HEK293 (cell line): ENCODE results near the gene ZNF611.
A peak's percentile ranks its signal among the peaks of the same experiment; 100 is the strongest.

Source experiments
- EGR2 ChIP-seq: fragments of 450-650 bp; formaldehyde crosslinking; IDR thresholded peaks from 2 replicates; pipeline ENCODE4 v1.5.1; 2016; ENCODE audit warnings: low read depth, missing biosample characterization, missing genetic modification characterization
- GLI4 ChIP-seq: fragments of 450-650 bp; formaldehyde crosslinking; IDR thresholded peaks from 2 replicates; pipeline ENCODE4 v1.5.1; 2016; ENCODE audit warnings: missing biosample characterization, missing genetic modification characterization
- KLF1 ChIP-seq: fragments of 450-650 bp; formaldehyde crosslinking; IDR thresholded peaks from 2 replicates; pipeline ENCODE4 v1.5.1; 2016; ENCODE audit warnings: missing biosample characterization, missing genetic modification characterization
- MEIS1 ChIP-seq: sonication (generic); formaldehyde crosslinking; IDR thresholded peaks from 2 replicates; pipeline ENCODE4 v1.8.1; 2022; ENCODE audit warnings: missing genetic modification reagents, mild to moderate bottlenecking, borderline replicate concordance
- ZFP69B ChIP-seq: fragments of 450-650 bp; formaldehyde crosslinking; IDR thresholded peaks from 2 replicates; pipeline ENCODE4 v1.5.1; 2016; ENCODE audit warnings: missing biosample characterization, missing genetic modification characterization
- ZNF169 ChIP-seq: fragments of 450-650 bp; formaldehyde crosslinking; IDR thresholded peaks from 2 replicates; pipeline ENCODE4 v1.5.1; 2016; ENCODE audit warnings: missing biosample characterization, missing genetic modification characterization
- ZNF214 ChIP-seq: fragments of 450-650 bp; formaldehyde crosslinking; IDR thresholded peaks from 2 replicates; pipeline ENCODE4 v1.5.1; 2017; ENCODE audit warnings: missing biosample characterization, mild to moderate bottlenecking, missing genetic modification characterization, borderline replicate concordance
- ZNF274 ChIP-seq, 2 experiments: fragments of 200-500 bp in 1 of 2; fragments of 450-650 bp in 1 of 2; sonication (Bioruptor generic) in 1 of 2; formaldehyde crosslinking in 1 of 2; IDR thresholded peaks; 2 replicates each; pipeline versions ENCODE4 v1.5.1 to v1.6.1; 2014 to 2016; ENCODE audit warnings: borderline replicate concordance in 1 of 2, inconsistent platforms in 1 of 2, low read length in 1 of 2, missing biosample characterization in 1 of 2, missing genetic modification characterization in 1 of 2
- ZNF791 ChIP-seq: fragments of 450-650 bp; formaldehyde crosslinking; IDR thresholded peaks from 2 replicates; pipeline ENCODE4 v1.5.1; 2016; ENCODE audit warnings: missing biosample characterization, missing genetic modification characterization
- ZNF837 ChIP-seq: fragments of 450-650 bp; formaldehyde crosslinking; IDR thresholded peaks from 2 replicates; pipeline ENCODE4 v1.5.1; 2016; ENCODE audit warnings: missing biosample characterization, missing genetic modification characterization
- TF ChIP-seq, protein P1 (sequence below): fragments of 450-650 bp; formaldehyde crosslinking; IDR thresholded peaks from 2 replicates; pipeline ENCODE4 v1.5.1; 2016; ENCODE audit warnings: missing biosample characterization, missing genetic modification characterization
- TF ChIP-seq, protein P2 (sequence below): fragments of 450-650 bp; formaldehyde crosslinking; IDR thresholded peaks from 2 replicates; pipeline ENCODE4 v1.5.1; 2016; ENCODE audit warnings: missing biosample characterization, missing genetic modification characterization
- TF ChIP-seq, protein P3 (sequence below): fragments of 450-650 bp; formaldehyde crosslinking; IDR thresholded peaks from 2 replicates; pipeline ENCODE4 v1.5.1; 2016; ENCODE audit warnings: missing biosample characterization, missing genetic modification characterization
- TF ChIP-seq, protein P4 (sequence below): fragments of 450-650 bp; formaldehyde crosslinking; IDR thresholded peaks from 2 replicates; pipeline ENCODE4 v1.5.1; 2016; ENCODE audit warnings: missing biosample characterization, missing genetic modification characterization
- TF ChIP-seq, protein P5 (sequence below): fragments of 450-650 bp; formaldehyde crosslinking; IDR thresholded peaks from 2 replicates; pipeline ENCODE4 v1.5.1; 2016; ENCODE audit warnings: missing biosample characterization, missing genetic modification characterization
- TF ChIP-seq, protein P6 (sequence below): fragments of 450-650 bp; formaldehyde crosslinking; IDR thresholded peaks from 2 replicates; pipeline ENCODE4 v1.5.1; 2016; ENCODE audit warnings: missing biosample characterization, missing genetic modification characterization
- TF ChIP-seq, protein P7 (sequence below): fragments of 450-650 bp; formaldehyde crosslinking; IDR thresholded peaks from 2 replicates; pipeline ENCODE4 v1.5.1; 2016; ENCODE audit warnings: missing biosample characterization, missing genetic modification characterization
- TF ChIP-seq, protein P8 (sequence below): fragments of 450-650 bp; formaldehyde crosslinking; IDR thresholded peaks from 2 replicates; pipeline ENCODE4 v1.5.1; 2016; ENCODE audit warnings: missing biosample characterization, missing genetic modification characterization, low read depth

The ZNF611 gene

DNA sequence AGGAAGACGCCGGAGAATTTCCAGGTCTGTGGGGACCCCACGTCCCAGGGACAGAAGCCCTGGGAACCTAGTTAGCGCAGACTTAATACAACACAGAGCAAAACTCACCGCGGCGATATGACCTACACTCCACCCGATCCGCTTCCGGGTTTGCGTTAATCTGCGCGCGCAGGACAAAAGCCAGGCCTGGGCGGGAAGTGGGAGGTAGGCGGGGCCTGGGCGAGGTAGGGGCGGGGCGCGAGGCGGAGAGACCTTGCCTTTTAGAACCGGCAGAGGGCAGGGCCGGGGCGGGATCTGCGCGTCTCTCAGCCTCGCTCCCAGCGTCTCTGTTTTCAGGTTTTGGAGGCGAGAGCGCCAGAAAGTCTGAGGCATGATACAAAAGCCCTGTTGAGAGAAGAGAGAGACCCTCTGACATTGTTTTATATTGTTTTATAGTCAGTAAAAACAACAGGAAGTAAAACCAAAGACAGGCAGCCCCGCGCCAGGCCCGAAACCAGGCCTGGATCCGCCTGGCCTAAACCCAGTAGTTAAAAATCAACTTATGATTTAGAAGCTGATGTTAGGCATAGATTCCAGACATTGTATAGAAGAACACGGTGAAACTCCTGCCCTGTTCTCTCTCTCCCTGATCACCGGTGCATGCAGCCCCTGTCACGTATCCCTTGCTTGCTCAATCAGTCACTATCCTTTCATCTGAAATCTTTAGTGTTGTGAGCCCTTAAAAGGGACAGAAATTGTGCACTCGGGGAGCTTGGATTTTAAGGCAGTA lies at the start of gene ZNF611 (continued):
- TF ChIP-seq ZFP69B (tag by site-specific recombination) (no peak), MEIS1 (CRISPR knock-in tag) (no peak), ZNF169 (tag by site-specific recombination) (no peak), ZNF214 (no peak), GLI4 (tag by site-specific recombination) (no peak), ZNF274 (IDR thresholded peaks at IDR 0.05; ENCODE audit: low read length) (no peak), ZNF274 (tag by site-specific recombination; IDR thresholded peaks at IDR 0.05; ENCODE audit: borderline replicate concordance) (no peak), ZNF791 (tag by site-specific recombination) (no peak), KLF1 (peak; percentile 43; the same call in 1 of the 2 replicates), ZNF837 (no peak), EGR2 (tag by site-specific recombination) (peak; percentile 51; the same call in 1 of the 2 replicates)
- TF ChIP-seq, protein P1, sequence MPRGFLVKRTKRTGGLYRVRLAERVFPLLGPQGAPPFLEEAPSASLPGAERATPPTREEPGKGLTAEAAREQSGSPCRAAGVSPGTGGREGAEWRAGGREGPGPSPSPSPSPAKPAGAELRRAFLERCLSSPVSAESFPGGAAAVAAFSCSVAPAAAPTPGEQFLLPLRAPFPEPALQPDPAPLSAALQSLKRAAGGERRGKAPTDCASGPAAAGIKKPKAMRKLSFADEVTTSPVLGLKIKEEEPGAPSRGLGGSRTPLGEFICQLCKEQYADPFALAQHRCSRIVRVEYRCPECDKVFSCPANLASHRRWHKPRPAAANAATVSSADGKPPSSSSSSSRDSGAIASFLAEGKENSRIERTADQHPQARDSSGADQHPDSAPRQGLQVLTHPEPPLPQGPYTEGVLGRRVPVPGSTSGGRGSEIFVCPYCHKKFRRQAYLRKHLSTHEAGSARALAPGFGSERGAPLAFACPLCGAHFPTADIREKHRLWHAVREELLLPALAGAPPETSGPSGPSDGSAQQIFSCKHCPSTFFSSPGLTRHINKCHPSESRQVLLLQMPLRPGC (tag by site-specific recombination): no peak
- TF ChIP-seq, protein P2, sequence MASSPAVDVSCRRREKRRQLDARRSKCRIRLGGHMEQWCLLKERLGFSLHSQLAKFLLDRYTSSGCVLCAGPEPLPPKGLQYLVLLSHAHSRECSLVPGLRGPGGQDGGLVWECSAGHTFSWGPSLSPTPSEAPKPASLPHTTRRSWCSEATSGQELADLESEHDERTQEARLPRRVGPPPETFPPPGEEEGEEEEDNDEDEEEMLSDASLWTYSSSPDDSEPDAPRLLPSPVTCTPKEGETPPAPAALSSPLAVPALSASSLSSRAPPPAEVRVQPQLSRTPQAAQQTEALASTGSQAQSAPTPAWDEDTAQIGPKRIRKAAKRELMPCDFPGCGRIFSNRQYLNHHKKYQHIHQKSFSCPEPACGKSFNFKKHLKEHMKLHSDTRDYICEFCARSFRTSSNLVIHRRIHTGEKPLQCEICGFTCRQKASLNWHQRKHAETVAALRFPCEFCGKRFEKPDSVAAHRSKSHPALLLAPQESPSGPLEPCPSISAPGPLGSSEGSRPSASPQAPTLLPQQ (tag by site-specific recombination): no peak
- TF ChIP-seq, protein P3, sequence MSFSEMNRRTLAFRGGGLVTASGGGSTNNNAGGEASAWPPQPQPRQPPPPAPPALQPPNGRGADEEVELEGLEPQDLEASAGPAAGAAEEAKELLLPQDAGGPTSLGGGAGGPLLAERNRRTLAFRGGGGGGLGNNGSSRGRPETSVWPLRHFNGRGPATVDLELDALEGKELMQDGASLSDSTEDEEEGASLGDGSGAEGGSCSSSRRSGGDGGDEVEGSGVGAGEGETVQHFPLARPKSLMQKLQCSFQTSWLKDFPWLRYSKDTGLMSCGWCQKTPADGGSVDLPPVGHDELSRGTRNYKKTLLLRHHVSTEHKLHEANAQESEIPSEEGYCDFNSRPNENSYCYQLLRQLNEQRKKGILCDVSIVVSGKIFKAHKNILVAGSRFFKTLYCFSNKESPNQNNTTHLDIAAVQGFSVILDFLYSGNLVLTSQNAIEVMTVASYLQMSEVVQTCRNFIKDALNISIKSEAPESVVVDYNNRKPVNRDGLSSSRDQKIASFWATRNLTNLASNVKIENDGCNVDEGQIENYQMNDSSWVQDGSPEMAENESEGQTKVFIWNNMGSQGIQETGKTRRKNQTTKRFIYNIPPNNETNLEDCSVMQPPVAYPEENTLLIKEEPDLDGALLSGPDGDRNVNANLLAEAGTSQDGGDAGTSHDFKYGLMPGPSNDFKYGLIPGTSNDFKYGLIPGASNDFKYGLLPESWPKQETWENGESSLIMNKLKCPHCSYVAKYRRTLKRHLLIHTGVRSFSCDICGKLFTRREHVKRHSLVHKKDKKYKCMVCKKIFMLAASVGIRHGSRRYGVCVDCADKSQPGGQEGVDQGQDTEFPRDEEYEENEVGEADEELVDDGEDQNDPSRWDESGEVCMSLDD (tag by site-specific recombination): no peak
- TF ChIP-seq, protein P4, sequence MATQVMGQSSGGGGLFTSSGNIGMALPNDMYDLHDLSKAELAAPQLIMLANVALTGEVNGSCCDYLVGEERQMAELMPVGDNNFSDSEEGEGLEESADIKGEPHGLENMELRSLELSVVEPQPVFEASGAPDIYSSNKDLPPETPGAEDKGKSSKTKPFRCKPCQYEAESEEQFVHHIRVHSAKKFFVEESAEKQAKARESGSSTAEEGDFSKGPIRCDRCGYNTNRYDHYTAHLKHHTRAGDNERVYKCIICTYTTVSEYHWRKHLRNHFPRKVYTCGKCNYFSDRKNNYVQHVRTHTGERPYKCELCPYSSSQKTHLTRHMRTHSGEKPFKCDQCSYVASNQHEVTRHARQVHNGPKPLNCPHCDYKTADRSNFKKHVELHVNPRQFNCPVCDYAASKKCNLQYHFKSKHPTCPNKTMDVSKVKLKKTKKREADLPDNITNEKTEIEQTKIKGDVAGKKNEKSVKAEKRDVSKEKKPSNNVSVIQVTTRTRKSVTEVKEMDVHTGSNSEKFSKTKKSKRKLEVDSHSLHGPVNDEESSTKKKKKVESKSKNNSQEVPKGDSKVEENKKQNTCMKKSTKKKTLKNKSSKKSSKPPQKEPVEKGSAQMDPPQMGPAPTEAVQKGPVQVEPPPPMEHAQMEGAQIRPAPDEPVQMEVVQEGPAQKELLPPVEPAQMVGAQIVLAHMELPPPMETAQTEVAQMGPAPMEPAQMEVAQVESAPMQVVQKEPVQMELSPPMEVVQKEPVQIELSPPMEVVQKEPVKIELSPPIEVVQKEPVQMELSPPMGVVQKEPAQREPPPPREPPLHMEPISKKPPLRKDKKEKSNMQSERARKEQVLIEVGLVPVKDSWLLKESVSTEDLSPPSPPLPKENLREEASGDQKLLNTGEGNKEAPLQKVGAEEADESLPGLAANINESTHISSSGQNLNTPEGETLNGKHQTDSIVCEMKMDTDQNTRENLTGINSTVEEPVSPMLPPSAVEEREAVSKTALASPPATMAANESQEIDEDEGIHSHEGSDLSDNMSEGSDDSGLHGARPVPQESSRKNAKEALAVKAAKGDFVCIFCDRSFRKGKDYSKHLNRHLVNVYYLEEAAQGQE (tag by site-specific recombination): no peak
- TF ChIP-seq, protein P5, sequence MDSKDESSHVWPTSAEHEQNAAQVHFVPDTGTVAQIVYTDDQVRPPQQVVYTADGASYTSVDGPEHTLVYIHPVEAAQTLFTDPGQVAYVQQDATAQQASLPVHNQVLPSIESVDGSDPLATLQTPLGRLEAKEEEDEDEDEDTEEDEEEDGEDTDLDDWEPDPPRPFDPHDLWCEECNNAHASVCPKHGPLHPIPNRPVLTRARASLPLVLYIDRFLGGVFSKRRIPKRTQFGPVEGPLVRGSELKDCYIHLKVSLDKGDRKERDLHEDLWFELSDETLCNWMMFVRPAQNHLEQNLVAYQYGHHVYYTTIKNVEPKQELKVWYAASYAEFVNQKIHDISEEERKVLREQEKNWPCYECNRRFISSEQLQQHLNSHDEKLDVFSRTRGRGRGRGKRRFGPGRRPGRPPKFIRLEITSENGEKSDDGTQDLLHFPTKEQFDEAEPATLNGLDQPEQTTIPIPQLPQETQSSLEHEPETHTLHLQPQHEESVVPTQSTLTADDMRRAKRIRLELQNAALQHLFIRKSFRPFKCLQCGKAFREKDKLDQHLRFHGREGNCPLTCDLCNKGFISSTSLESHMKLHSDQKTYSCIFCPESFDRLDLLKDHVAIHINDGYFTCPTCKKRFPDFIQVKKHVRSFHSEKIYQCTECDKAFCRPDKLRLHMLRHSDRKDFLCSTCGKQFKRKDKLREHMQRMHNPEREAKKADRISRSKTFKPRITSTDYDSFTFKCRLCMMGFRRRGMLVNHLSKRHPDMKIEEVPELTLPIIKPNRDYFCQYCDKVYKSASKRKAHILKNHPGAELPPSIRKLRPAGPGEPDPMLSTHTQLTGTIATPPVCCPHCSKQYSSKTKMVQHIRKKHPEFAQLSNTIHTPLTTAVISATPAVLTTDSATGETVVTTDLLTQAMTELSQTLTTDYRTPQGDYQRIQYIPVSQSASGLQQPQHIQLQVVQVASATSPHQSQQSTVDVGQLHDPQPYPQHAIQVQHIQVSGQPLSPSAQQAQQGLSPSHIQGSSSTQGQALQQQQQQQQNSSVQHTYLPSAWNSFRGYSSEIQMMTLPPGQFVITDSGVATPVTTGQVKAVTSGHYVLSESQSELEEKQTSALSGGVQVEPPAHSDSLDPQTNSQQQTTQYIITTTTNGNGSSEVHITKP (tag by site-specific recombination): no peak
- TF ChIP-seq, protein P6, sequence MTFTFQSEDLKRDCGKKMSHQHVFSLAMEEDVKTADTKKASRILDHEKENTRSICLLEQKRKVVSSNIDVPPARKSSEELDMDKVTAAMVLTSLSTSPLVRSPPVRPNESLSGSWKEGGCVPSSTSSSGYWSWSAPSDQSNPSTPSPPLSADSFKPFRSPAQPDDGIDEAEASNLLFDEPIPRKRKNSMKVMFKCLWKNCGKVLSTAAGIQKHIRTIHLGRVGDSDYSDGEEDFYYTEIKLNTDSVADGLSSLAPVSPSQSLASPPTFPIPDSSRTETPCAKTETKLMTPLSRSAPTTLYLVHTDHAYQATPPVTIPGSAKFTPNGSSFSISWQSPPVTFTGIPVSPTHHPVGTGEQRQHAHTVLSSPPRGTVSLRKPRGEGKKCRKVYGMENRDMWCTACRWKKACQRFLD (tag by site-specific recombination): no peak
- TF ChIP-seq, protein P7, sequence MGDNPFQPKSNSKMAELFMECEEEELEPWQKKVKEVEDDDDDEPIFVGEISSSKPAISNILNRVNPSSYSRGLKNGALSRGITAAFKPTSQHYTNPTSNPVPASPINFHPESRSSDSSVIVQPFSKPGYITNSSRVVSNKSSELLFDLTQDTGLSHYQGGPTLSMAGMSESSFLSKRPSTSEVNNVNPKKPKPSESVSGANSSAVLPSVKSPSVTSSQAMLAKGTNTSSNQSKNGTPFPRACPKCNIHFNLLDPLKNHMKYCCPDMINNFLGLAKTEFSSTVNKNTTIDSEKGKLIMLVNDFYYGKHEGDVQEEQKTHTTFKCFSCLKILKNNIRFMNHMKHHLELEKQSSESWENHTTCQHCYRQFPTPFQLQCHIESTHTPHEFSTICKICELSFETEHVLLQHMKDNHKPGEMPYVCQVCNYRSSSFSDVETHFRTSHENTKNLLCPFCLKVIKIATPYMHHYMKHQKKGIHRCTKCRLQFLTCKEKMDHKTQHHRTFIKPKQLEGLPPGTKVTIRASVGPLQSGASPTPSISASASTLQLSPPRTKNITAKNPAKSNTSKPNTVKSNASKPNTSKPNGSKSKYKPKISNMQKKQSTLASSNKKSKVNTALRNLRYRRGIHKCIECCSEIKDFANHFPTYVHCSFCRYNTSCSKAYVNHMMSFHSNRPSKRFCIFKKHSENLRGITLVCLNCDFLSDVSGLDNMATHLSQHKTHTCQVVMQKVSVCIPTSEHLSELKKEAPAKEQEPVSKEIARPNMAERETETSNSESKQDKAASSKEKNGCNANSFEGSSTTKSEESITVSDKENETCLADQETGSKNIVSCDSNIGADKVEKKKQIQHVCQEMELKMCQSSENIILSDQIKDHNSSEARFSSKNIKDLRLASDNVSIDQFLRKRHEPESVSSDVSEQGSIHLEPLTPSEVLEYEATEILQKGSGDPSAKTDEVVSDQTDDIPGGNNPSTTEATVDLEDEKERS (tag by site-specific recombination): no peak
- TF ChIP-seq, protein P8, sequence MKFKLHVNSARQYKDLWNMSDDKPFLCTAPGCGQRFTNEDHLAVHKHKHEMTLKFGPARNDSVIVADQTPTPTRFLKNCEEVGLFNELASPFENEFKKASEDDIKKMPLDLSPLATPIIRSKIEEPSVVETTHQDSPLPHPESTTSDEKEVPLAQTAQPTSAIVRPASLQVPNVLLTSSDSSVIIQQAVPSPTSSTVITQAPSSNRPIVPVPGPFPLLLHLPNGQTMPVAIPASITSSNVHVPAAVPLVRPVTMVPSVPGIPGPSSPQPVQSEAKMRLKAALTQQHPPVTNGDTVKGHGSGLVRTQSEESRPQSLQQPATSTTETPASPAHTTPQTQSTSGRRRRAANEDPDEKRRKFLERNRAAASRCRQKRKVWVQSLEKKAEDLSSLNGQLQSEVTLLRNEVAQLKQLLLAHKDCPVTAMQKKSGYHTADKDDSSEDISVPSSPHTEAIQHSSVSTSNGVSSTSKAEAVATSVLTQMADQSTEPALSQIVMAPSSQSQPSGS (tag by site-specific recombination): no peak
